Sigmoid colon (tissue), 4 donors: ENCODE data around the gene PRKN.

Experiments used
- EP300 ChIP-seq, 4 donors: sonication (generic); formaldehyde crosslinking; IDR thresholded peaks; one replicate each; pipeline ENCODE4 v1.6.1; 2017; ENCODE audit warnings: antibody characterized with exemption in 4 of 4
- POLR2A ChIP-seq, 2 donors: fragments of 450-650 bp; IDR thresholded peaks; one replicate each; pipeline ENCODE4 v1.6.1; 2016; ENCODE audit warnings: antibody characterized with exemption in 2 of 2, mild to moderate bottlenecking in 2 of 2, moderate library complexity in 2 of 2
- TF ChIP-seq, protein P1 (sequence below), 4 experiments: fragments of 450-650 bp in 3 of 4; fragments of 200-600 bp in 1 of 4; IDR thresholded peaks; one replicate each; pipeline ENCODE4 v1.5.1; 2016 to 2019; ENCODE audit warnings: antibody characterized with exemption in 4 of 4, mild to moderate bottlenecking in 3 of 4, moderate library complexity in 2 of 4

DNA sequence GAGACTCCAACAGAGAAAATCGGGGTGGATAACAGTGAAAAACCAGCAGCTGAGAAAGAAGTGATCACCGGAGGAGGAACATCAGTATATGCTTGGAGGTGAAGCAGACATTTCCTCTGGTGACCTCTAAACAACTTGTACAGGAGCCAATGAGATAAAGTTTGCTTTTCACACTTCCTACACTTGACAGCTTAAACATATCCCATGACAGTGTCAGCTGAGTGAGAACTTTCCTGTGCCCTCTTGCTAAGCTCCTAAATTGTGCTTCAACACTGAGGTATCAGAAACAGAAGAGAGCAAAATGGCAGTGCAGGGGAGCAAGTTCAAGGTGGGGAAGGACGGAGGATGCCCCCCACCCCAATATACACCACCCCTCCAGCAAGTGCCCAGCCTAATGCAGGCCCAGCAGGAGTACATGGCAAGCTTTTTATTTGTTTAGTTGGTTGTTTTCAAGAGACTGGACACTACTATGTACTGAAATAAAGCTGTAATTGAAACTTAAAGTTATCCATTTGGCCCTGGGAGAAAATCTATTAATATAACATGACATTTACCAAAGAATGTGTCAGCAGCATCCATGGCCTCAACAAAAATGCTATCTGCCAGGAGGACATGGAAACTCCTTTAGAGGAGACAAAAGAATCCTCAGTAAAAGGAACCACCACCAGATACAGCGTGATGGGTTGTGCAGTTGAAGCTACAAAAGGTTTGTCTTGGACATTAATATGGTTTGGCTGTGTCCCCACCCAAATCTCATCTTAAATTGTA is 540.2 kb downstream of the PRKN start:
- TF ChIP-seq, protein P1, sequence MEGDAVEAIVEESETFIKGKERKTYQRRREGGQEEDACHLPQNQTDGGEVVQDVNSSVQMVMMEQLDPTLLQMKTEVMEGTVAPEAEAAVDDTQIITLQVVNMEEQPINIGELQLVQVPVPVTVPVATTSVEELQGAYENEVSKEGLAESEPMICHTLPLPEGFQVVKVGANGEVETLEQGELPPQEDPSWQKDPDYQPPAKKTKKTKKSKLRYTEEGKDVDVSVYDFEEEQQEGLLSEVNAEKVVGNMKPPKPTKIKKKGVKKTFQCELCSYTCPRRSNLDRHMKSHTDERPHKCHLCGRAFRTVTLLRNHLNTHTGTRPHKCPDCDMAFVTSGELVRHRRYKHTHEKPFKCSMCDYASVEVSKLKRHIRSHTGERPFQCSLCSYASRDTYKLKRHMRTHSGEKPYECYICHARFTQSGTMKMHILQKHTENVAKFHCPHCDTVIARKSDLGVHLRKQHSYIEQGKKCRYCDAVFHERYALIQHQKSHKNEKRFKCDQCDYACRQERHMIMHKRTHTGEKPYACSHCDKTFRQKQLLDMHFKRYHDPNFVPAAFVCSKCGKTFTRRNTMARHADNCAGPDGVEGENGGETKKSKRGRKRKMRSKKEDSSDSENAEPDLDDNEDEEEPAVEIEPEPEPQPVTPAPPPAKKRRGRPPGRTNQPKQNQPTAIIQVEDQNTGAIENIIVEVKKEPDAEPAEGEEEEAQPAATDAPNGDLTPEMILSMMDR (IDR thresholded peaks at IDR 0.05): no peak
- no peak for TF ChIP-seq POLR2A (IDR thresholded peaks at IDR 0.05)
- no peak for TF ChIP-seq EP300 (IDR thresholded peaks at IDR 0.05)
